ENCODE data around the gene C10orf67. TPM values are rescaled to one million over a fixed set of nuclear protein-coding genes. Genes with fewer than 3 reads are reported as not detected.
"Not testable (repeated sequence)": the region's sequence is repeated elsewhere in the genome, so short reads cannot be mapped to it uniquely, and the experiment has no call there.

Gene C10orf67
- total and polyA plus RNA-seq, 2 experiments from 2014 or later, result 0.16 TPM; not detected in 1

DNA sequence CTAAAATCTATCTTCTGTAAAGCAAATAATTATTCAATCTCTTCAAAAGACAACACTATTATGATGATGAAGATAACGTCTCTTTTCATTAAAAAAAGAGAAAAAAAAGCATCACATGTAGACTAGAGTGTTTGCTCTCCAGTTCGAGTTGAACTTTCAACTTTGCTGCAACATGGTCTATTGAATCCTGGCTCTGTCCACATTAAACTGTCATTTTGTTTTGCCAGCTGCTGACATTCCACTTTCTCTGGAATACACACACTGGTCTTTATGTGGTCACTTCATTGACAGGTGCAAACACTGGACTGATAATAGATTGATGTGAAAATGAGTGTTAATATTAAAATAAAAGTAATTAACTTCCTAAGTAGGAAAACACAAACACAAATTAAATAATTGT is 90.8 kb downstream of the C10orf67 start:
- Histone ChIP-seq H3K4me3 (no peak overlapping the region), H3K4me1 (ENCODE audit: insufficient read depth) (no peaks in the 10 kb centered on the region), H3K27ac (ENCODE audit: low read depth) (no peak overlapping the region), H3K9me2 (ENCODE audit: insufficient read depth) (peaks cover 4% of the 10 kb centered on the region; the same call in 1 of the 2 replicates), H3K4me2 (no peak overlapping the region), H4K20me1 (replicated peaks; ENCODE audit: insufficient read depth) (no peaks in the 10 kb centered on the region), H3F3A (replicated peaks; ENCODE audit: low read depth) (no peaks in the 10 kb centered on the region), H3K36me3 (ENCODE audit: insufficient read depth) (no peaks in the 10 kb centered on the region), H2AFZ (no peak overlapping the region), H3K27me3 (ENCODE audit: insufficient read depth) (no peaks in the 10 kb centered on the region), H3K79me2 (replicated peaks; ENCODE audit: insufficient read depth) (no peaks in the 10 kb centered on the region)
- TF ChIP-seq EZH2 (IDR thresholded peaks at IDR 0.05; ENCODE audit: low read depth, unreplicated experiment) (no peak), STAT1 (IDR thresholded peaks at IDR 0.05; ENCODE audit: unreplicated experiment) (no peak), NANOG (IDR thresholded peaks at IDR 0.05; ENCODE audit: borderline replicate concordance) (no peak)
- Mint-ChIP-seq H3K4me1 (no peaks in the 10 kb centered on the region), H3K27ac (no peak overlapping the region), H3K9me3 (peaks cover 8% of the 10 kb centered on the region; the same call in 2 of the 3 replicates), H3K36me3 (ENCODE audit: low read depth) (peaks cover 3% of the 10 kb centered on the region; the same call in 2 of the 3 replicates), H3K4me3 (no peak overlapping the region), H3K27me3 (ENCODE audit: insufficient read depth, low read depth, poor library complexity) (no peaks in the 10 kb centered on the region)
- ATAC-seq (no peak), DNase-seq (ENCODE audit: low spot score) (no peak)

DNA sequence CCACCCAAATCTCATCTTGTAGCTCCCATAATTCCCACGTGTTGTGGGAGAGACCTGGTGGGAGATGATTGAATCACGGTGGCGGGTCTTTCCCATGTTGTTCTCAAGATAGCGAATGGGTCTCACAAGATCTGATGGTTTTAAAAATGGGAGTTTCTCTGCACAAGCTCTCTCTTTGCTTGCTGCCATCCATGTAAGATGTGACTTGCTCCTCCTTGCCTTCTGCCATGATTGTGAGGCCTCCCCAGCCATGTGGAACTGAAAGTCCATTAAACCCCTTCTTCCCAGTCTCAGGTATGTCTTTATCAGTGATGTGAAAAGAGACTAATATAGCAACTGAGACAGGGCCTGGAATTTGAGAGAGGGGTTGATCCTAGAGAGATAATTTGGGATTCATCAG is 91.7 kb downstream of the C10orf67 start:
- not testable (repeated sequence) for H3K9me3 Mint-ChIP-seq; H3K27me3 ChIP-seq (ENCODE audit: insufficient read depth); H3K36me3 ChIP-seq (ENCODE audit: insufficient read depth); H3K27me3 Mint-ChIP-seq (ENCODE audit: insufficient read depth, low read depth, poor library complexity); ATAC-seq; H4K20me1 ChIP-seq (replicated peaks; ENCODE audit: insufficient read depth); DNase-seq (ENCODE audit: low spot score); H3K79me2 ChIP-seq (replicated peaks; ENCODE audit: insufficient read depth); H3K4me2 ChIP-seq; H3K9me2 ChIP-seq (ENCODE audit: insufficient read depth); H3K4me1 Mint-ChIP-seq; H3F3A ChIP-seq (replicated peaks; ENCODE audit: low read depth); H3K4me1 ChIP-seq (ENCODE audit: insufficient read depth); H3K27ac ChIP-seq (ENCODE audit: low read depth); H3K4me3 ChIP-seq; H3K27ac Mint-ChIP-seq; H3K4me3 Mint-ChIP-seq; H2AFZ ChIP-seq; H3K36me3 Mint-ChIP-seq (ENCODE audit: low read depth)

DNA sequence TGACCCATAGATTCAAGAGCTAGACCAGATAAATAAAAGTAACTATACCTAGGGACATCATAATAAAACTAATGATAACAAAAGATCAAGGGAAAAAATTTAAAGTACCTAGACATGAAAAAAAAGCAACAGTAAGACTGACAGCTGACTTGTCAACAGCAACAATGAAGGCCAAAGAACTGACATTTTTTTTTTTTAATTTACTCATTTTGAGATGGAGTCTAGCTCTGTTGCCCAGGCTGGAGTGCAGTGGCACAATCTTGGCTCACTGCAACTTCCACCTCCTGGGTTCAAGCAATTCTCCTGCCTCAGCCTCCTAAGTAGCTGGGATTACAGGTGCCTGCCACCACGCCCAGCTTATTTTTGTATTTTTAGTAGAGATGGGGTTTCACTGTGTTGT is 102.8 kb downstream of the C10orf67 start:
- ATAC-seq; H3F3A ChIP-seq (replicated peaks; ENCODE audit: low read depth); H3K36me3 ChIP-seq (ENCODE audit: insufficient read depth); H3K36me3 Mint-ChIP-seq (ENCODE audit: low read depth); H3K4me3 ChIP-seq; H3K27ac ChIP-seq (ENCODE audit: low read depth); H2AFZ ChIP-seq; H3K4me1 Mint-ChIP-seq; H3K4me2 ChIP-seq; H3K4me1 ChIP-seq (ENCODE audit: insufficient read depth); H3K27ac Mint-ChIP-seq; H3K79me2 ChIP-seq (replicated peaks; ENCODE audit: insufficient read depth); H3K4me3 Mint-ChIP-seq; H3K9me3 Mint-ChIP-seq; H3K27me3 Mint-ChIP-seq (ENCODE audit: insufficient read depth, low read depth, poor library complexity); H3K9me2 ChIP-seq (ENCODE audit: insufficient read depth); DNase-seq (ENCODE audit: low spot score); H4K20me1 ChIP-seq (replicated peaks; ENCODE audit: insufficient read depth); H3K27me3 ChIP-seq (ENCODE audit: insufficient read depth): not testable (repeated sequence)

DNA sequence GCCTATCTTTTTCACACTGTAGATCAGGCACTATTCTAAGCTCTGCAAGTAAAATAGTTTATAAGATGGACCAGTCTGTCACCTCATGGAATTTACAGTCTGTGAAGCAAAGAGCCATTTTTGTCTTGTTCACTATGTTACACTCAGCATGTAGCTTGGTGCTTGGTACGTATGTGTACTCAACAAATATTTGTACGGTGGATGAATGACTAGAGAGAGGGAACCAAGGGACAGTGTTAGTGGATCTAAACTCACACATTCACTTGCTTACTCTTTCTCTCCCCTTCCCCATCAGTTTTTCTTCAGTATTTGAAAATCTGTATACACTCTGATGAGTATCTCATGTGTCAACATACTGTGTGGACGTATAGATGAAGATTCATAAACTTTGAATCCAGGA is 106.6 kb downstream of the C10orf67 start:
- Histone ChIP-seq H3K4me2 (no peak overlapping the region), H3K27ac (ENCODE audit: low read depth) (no peak overlapping the region), H3K4me3 (no peak overlapping the region), H3K79me2 (replicated peaks; ENCODE audit: insufficient read depth) (no peaks in the 10 kb centered on the region), H3K27me3 (ENCODE audit: insufficient read depth) (no peaks in the 10 kb centered on the region), H3F3A (replicated peaks; ENCODE audit: low read depth) (no peaks in the 10 kb centered on the region), H2AFZ (no peak overlapping the region), H3K9me2 (ENCODE audit: insufficient read depth) (no peaks in the 10 kb centered on the region), H3K36me3 (ENCODE audit: insufficient read depth) (no peaks in the 10 kb centered on the region), H4K20me1 (replicated peaks; ENCODE audit: insufficient read depth) (no peaks in the 10 kb centered on the region), H3K4me1 (ENCODE audit: insufficient read depth) (no peaks in the 10 kb centered on the region)
- DNase-seq (ENCODE audit: low spot score) (no peak), ATAC-seq (no peak)
- H3K4me1 Mint-ChIP-seq, result no peaks in the 10 kb centered on the region
- H3K36me3 Mint-ChIP-seq (ENCODE audit: low read depth), result peaks cover 5% of the 10 kb centered on the region; the same call in 1 of the 3 replicates
- peaks cover 10% of the 10 kb centered on the region; the same call in 2 of the 3 replicates for H3K9me3 Mint-ChIP-seq
- no peak overlapping the region for H3K4me3 Mint-ChIP-seq
- no peaks in the 10 kb centered on the region for H3K27me3 Mint-ChIP-seq (ENCODE audit: insufficient read depth, low read depth, poor library complexity)
- H3K27ac Mint-ChIP-seq, result no peak overlapping the region
- TF ChIP-seq EZH2phosphoT487 (IDR thresholded peaks at IDR 0.05; ENCODE audit: unreplicated experiment) (no peak), POLR2AphosphoS5 (IDR thresholded peaks at IDR 0.05; ENCODE audit: low read depth) (no peak), CREB1 (CRISPR knock-in tag; IDR thresholded peaks at IDR 0.05; ENCODE audit: low read depth) (no peak), STAT1 (IDR thresholded peaks at IDR 0.05; ENCODE audit: unreplicated experiment) (no peak), NANOG (IDR thresholded peaks at IDR 0.05; ENCODE audit: borderline replicate concordance) (no peak), ZNF114 (CRISPR knock-in tag; IDR thresholded peaks at IDR 0.05) (no peak), JUNB (IDR thresholded peaks at IDR 0.05; ENCODE audit: unreplicated experiment) (no peak)
- TF ChIP-seq, protein P1, sequence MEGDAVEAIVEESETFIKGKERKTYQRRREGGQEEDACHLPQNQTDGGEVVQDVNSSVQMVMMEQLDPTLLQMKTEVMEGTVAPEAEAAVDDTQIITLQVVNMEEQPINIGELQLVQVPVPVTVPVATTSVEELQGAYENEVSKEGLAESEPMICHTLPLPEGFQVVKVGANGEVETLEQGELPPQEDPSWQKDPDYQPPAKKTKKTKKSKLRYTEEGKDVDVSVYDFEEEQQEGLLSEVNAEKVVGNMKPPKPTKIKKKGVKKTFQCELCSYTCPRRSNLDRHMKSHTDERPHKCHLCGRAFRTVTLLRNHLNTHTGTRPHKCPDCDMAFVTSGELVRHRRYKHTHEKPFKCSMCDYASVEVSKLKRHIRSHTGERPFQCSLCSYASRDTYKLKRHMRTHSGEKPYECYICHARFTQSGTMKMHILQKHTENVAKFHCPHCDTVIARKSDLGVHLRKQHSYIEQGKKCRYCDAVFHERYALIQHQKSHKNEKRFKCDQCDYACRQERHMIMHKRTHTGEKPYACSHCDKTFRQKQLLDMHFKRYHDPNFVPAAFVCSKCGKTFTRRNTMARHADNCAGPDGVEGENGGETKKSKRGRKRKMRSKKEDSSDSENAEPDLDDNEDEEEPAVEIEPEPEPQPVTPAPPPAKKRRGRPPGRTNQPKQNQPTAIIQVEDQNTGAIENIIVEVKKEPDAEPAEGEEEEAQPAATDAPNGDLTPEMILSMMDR (conservative IDR thresholded peaks at IDR 0.05; ENCODE audit: low read depth in 2 of 2), result no peak
- TF ChIP-seq, protein P2, sequence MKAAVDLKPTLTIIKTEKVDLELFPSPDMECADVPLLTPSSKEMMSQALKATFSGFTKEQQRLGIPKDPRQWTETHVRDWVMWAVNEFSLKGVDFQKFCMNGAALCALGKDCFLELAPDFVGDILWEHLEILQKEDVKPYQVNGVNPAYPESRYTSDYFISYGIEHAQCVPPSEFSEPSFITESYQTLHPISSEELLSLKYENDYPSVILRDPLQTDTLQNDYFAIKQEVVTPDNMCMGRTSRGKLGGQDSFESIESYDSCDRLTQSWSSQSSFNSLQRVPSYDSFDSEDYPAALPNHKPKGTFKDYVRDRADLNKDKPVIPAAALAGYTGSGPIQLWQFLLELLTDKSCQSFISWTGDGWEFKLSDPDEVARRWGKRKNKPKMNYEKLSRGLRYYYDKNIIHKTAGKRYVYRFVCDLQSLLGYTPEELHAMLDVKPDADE (IDR thresholded peaks at IDR 0.05), result no peak
